Measurements from ENCODE around the gene CD68. TPM values are rescaled to one million over a fixed set of nuclear protein-coding genes. Genes with fewer than 3 reads are reported as not detected.

Gene CD68
- total and polyA plus RNA-seq, 8 donors: 23.1 to 427 (median 33.5) TPM

GRCh38 chr17:7586673-7587419 lies 7.4 kb downstream of the CD68 start:
- ATAC-seq (no peak), DNase-seq (no peak)
- peaks cover 0 to 52% of the 10 kb centered on the region in 2 donors for H3K36me3 ChIP-seq
- H3K27me3 ChIP-seq: no peaks in the 10 kb centered on the region
- H3K27ac ChIP-seq: peak overlapping the region; percentile 8 to 24
- intact Hi-C loops (cut with DNase I): no loop called here
- peaks cover 25 to 57% of the 10 kb centered on the region in 2 donors for H3K4me1 ChIP-seq
- H3K9me3 ChIP-seq: no peaks in the 10 kb centered on the region
- H3K4me3 ChIP-seq: no peak overlapping the region
- no peak for TF ChIP-seq CTCF (IDR thresholded peaks at IDR 0.05)

- Histone ChIP-seq H3K27ac (peak overlapping the region; percentile 24 to 26), H3K9me3 (no peaks in the 10 kb centered on the region), H3K27me3 (no peaks in the 10 kb centered on the region), H3K36me3 (peaks cover 0 to 60% of the 10 kb centered on the region in 2 donors), H3K4me3 (no peak overlapping the region), H3K4me1 (peaks cover 18 to 50% of the 10 kb centered on the region in 2 donors)
- intact Hi-C loops (cut with DNase I): no loop called here
- ATAC-seq (no peak), DNase-seq (no peak)
- TF ChIP-seq CTCF (IDR thresholded peaks at IDR 0.05): no peak
Observed at GRCh38 chr17:7587420-7588151, 8.1 kb downstream of the CD68 start.

- peaks cover 0 to 71% of the 10 kb centered on the region in 2 donors for H3K36me3 ChIP-seq
- intact Hi-C loops (cut with DNase I): no loop called here
- H3K27ac ChIP-seq: no peak overlapping the region
- no peaks in the 10 kb centered on the region for H3K9me3 ChIP-seq
- no peaks in the 10 kb centered on the region for H3K27me3 ChIP-seq
- no peak overlapping the region for H3K4me3 ChIP-seq
- TF ChIP-seq CTCF (IDR thresholded peaks at IDR 0.05): no peak
- peaks cover 10 to 41% of the 10 kb centered on the region in 2 donors for H3K4me1 ChIP-seq
- ATAC-seq (no peak), DNase-seq (no peak)
Observed at GRCh38 chr17:7588553-7589203, 9.2 kb downstream of the CD68 start.

- DNase-seq (peak; percentile 72 to 95 (median 86)), ATAC-seq (peak; percentile 87)
- no peaks in the 10 kb centered on the region for H3K27me3 ChIP-seq
- no peak overlapping the region for H3K4me3 ChIP-seq
- peaks cover 10 to 39% of the 10 kb centered on the region in 2 donors for H3K4me1 ChIP-seq
- intact Hi-C loops (cut with DNase I): no loop called here
- H3K27ac ChIP-seq: no peak overlapping the region
- no peaks in the 10 kb centered on the region for H3K9me3 ChIP-seq
- H3K36me3 ChIP-seq: peaks cover 0 to 77% of the 10 kb centered on the region in 2 donors
- TF ChIP-seq CTCF (IDR thresholded peaks at IDR 0.05): peak; percentile 76 to 90
Observed at GRCh38 chr17:7589204-7589868, 9.9 kb downstream of the CD68 start.

Measured in left lung (tissue), 10 donors.